HepG2 (cell line): ENCODE data around the gene AK2. TPM values are rescaled to one million over a fixed set of nuclear protein-coding genes. Genes with fewer than 3 reads are reported as not detected.

Experiments used
- ARID4A ChIP-seq: sonication (generic); formaldehyde crosslinking; IDR thresholded peaks from 2 replicates; pipeline ENCODE4 v1.5.0; 2020; ENCODE audit warnings: mild to moderate bottlenecking, missing genetic modification reagents, borderline replicate concordance
- ARNTL ChIP-seq: sonication (generic); formaldehyde crosslinking; IDR thresholded peaks from 2 replicates; pipeline ENCODE4 v1.4.0; 2020; ENCODE audit warnings: mild to moderate bottlenecking, missing genetic modification reagents
- BORCS8-MEF2B ChIP-seq: sonication (generic); formaldehyde crosslinking; IDR thresholded peaks from 2 replicates; pipeline ENCODE4 v1.8.0; 2022; ENCODE audit warnings: mild to moderate bottlenecking, missing genetic modification reagents
- FOSL1 ChIP-seq: sonication (generic); formaldehyde crosslinking; IDR thresholded peaks from 2 replicates; pipeline ENCODE4 v1.9.0; 2021; ENCODE audit warnings: missing genetic modification reagents, borderline replicate concordance
- GLI4 ChIP-seq: sonication (generic); formaldehyde crosslinking; IDR thresholded peaks from 2 replicates; pipeline ENCODE4 v1.5.1; 2020; ENCODE audit warnings: missing genetic modification reagents, mild to moderate bottlenecking, moderate library complexity, borderline replicate concordance
- HHEX ChIP-seq: IDR thresholded peaks from 2 replicates; pipeline ENCODE4 v1.6.1; 2016; ENCODE audit warnings: control low read depth
- HNF1A ChIP-seq, 2 experiments: sonication (generic) in 1 of 2; formaldehyde crosslinking in 1 of 2; IDR thresholded peaks; 2 replicates each; pipeline versions ENCODE4 v1.4.0 to v1.6.1; 2016 to 2020; ENCODE audit warnings: borderline replicate concordance in 1 of 2, low read depth in 1 of 2, mild to moderate bottlenecking in 1 of 2, missing genetic modification reagents in 1 of 2
- MAF1 ChIP-seq: sonication (generic); formaldehyde crosslinking; IDR thresholded peaks from 2 replicates; pipeline ENCODE4 v1.5.0; 2020; ENCODE audit warnings: missing genetic modification reagents, borderline replicate concordance
- NCOA2 ChIP-seq: sonication (generic); formaldehyde crosslinking; IDR thresholded peaks from 2 replicates; pipeline ENCODE4 v1.8.0; 2022; ENCODE audit warnings: inconsistent platforms
- SP2 ChIP-seq: sonication (generic); formaldehyde crosslinking; IDR thresholded peaks from 2 replicates; pipeline ENCODE4 v1.5.1; 2020; ENCODE audit warnings: mild to moderate bottlenecking, missing genetic modification reagents
- THAP9 ChIP-seq: sonication (generic); formaldehyde crosslinking; IDR thresholded peaks from 2 replicates; pipeline ENCODE4; 2020; ENCODE audit warnings: missing genetic modification reagents, mild to moderate bottlenecking, borderline replicate concordance
- ZNF10 ChIP-seq: sonication (generic); formaldehyde crosslinking; IDR thresholded peaks from 2 replicates; pipeline ENCODE4 v1.4.0; 2020; ENCODE audit warnings: mild to moderate bottlenecking, low read depth, missing genetic modification reagents, borderline replicate concordance
- ZNF121 ChIP-seq: sonication (generic); formaldehyde crosslinking; IDR thresholded peaks from 2 replicates; pipeline ENCODE4 v1.5.0; 2020; ENCODE audit warnings: mild to moderate bottlenecking, missing genetic modification reagents
- ZNF205 ChIP-seq: IDR thresholded peaks from 2 replicates; pipeline ENCODE4 v1.6.1; 2018; ENCODE audit warnings: missing biosample characterization, missing genetic modification reagents
- ZNF224 ChIP-seq: sonication (generic); formaldehyde crosslinking; IDR thresholded peaks from 2 replicates; pipeline ENCODE4 v1.5.0; 2020; ENCODE audit warnings: mild to moderate bottlenecking, missing genetic modification reagents
- ZNF546 ChIP-seq: sonication (generic); formaldehyde crosslinking; conservative IDR thresholded peaks from 2 replicates; pipeline ENCODE4 v1.8.1; 2023; ENCODE audit warnings: mild to moderate bottlenecking, missing genetic modification reagents
- ZNF558 ChIP-seq: sonication (generic); formaldehyde crosslinking; IDR thresholded peaks from 2 replicates; pipeline ENCODE4 v1.9.0; 2022; ENCODE audit warnings: mild to moderate bottlenecking, missing genetic modification reagents, borderline replicate concordance
- ZNF775 ChIP-seq: sonication (generic); formaldehyde crosslinking; IDR thresholded peaks from 2 replicates; pipeline ENCODE4 v1.4.0; 2020; ENCODE audit warnings: missing genetic modification reagents, mild to moderate bottlenecking, moderate library complexity, borderline replicate concordance
- polyA plus RNA-seq, 8 experiments: library from polyadenylated mRNA; depleted of rRNA in 3 of 8; stranded (reverse) in 7 of 8; unstranded in 1 of 8; fragments of >200 nt; fragmentation: Illumina TruSeq in 4 of 8; extraction: Trizol in 4 of 8; gene quantifications; 2 replicates each; pipeline versions ENCODE4 v1.2.1 to v1.2.3, GENCODE V29; 2011 to 2016; ENCODE audit warnings: low read depth in 4 of 8, missing spikeins in 1 of 8, mixed read lengths in 1 of 8; ENCODE audit not compliant: insufficient read depth in 1 of 8
- total RNA-seq, 5 experiments: library from RNA; depleted of rRNA; stranded (reverse); fragments of >200 nt; fragmentation: Illumina TruSeq; extraction: Trizol; gene quantifications; 2 replicates each; pipeline ENCODE4 v1.2.3, GENCODE V29; 2016; ENCODE audit warnings: low read depth in 1 of 5

The AK2 gene
- total and polyA plus RNA-seq, 2 of the 13 experiments (the other 11 are each of a cell fraction or from before 2014, with no cell fraction given), result 170 to 188 TPM

DNA sequence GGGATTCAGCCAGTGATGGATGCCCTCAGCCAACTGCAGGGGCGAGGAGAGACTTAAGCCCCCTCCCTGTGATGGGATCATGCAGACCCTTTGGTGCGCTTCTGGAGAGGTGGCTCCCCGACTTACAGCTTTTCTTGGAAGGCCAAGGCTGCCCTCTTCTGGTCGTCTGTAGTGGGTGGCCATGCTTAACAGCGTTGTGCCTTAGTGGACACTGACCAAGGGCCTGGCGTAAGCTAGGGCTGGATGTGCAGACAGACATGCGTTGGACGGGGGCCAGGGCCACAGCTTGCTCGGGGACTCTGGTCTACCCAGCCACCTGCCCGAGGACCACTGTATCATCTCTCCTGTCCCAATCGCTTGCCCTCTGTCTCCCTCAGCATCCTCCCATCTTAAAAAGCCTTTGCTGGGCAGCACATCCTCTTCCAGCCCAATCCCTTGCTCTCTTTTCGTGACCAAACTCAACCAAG is 49.7 kb upstream of the AK2 start (continued):
- TF ChIP-seq THAP9 (CRISPR knock-in tag) (no peak), SP2 (CRISPR knock-in tag) (no peak), ZNF224 (CRISPR knock-in tag) (no peak), HHEX (CRISPR knock-in tag) (no peak), ZNF775 (no peak), ZNF121 (CRISPR knock-in tag) (no peak), ZNF546 (CRISPR knock-in tag) (no peak), BORCS8-MEF2B (CRISPR knock-in tag) (no peak), ZNF558 (no peak), MAF1 (CRISPR knock-in tag) (no peak), FOSL1 (CRISPR knock-in tag) (no peak), HNF1A (IDR thresholded peaks at IDR 0.05; ENCODE audit: low read depth) (no peak), HNF1A (CRISPR knock-in tag; IDR thresholded peaks at IDR 0.05; ENCODE audit: borderline replicate concordance) (no peak), ARID4A (CRISPR knock-in tag) (no peak), ARNTL (CRISPR knock-in tag) (no peak), GLI4 (CRISPR knock-in tag) (no peak), ZNF10 (CRISPR knock-in tag) (no peak), NCOA2 (CRISPR knock-in tag) (no peak), ZNF205 (CRISPR knock-in tag) (no peak)
